ENCODE results near the gene RRBP1.

Gene RRBP1, protein sequence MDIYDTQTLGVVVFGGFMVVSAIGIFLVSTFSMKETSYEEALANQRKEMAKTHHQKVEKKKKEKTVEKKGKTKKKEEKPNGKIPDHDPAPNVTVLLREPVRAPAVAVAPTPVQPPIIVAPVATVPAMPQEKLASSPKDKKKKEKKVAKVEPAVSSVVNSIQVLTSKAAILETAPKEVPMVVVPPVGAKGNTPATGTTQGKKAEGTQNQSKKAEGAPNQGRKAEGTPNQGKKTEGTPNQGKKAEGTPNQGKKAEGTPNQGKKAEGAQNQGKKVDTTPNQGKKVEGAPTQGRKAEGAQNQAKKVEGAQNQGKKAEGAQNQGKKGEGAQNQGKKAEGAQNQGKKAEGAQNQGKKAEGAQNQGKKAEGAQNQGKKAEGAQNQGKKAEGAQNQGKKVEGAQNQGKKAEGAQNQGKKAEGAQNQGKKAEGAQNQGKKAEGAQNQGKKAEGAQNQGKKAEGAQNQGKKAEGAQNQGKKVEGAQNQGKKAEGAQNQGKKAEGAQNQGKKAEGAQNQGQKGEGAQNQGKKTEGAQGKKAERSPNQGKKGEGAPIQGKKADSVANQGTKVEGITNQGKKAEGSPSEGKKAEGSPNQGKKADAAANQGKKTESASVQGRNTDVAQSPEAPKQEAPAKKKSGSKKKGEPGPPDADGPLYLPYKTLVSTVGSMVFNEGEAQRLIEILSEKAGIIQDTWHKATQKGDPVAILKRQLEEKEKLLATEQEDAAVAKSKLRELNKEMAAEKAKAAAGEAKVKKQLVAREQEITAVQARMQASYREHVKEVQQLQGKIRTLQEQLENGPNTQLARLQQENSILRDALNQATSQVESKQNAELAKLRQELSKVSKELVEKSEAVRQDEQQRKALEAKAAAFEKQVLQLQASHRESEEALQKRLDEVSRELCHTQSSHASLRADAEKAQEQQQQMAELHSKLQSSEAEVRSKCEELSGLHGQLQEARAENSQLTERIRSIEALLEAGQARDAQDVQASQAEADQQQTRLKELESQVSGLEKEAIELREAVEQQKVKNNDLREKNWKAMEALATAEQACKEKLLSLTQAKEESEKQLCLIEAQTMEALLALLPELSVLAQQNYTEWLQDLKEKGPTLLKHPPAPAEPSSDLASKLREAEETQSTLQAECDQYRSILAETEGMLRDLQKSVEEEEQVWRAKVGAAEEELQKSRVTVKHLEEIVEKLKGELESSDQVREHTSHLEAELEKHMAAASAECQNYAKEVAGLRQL (N-terminal part only)

DNA sequence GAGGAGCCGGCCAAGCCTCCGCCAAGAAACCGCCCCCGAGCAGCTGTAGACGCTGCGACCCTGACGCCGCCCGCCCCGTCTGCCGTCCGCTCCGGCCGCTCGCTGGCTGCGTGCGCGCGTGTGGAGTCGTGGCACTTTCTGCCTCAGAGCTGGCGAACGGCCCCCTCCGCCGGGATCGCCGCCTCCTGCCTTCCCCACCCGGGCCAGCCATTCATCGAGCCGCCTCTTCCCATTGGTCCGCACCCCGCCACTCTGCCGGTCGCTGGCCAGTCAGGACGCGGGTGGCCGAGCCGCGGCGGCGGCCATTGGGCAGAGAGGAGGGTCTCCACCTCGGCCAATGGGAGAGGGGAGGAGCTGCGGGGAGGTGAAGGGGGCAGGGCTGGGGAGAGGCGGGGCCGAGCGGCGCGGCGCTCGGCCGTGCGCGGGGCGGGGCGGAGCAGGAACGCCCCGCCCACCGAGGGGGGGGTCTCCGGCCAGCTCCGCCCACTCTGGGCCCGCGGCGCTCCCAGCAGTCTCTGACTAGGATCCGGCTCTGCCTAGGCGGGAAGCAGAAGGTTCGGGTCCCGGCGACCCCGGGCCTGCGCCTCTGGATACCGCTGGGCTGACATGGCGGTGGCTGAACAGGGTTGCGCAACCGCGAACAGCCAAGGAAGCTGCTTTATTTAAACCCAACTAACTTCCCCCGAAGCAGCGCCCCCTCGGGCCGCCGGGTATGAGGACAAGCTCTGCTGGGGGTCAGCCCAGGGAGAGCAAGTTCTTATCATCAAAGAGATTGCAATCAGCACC lies at the start of gene RRBP1:
RRBP1 (minus strand) TSS at position 140 of the 786 bp plus-strand sequence. CDS start 21,735 bp downstream, outside the sequence.
- peak; percentile 85 for DNase-seq

DNA sequence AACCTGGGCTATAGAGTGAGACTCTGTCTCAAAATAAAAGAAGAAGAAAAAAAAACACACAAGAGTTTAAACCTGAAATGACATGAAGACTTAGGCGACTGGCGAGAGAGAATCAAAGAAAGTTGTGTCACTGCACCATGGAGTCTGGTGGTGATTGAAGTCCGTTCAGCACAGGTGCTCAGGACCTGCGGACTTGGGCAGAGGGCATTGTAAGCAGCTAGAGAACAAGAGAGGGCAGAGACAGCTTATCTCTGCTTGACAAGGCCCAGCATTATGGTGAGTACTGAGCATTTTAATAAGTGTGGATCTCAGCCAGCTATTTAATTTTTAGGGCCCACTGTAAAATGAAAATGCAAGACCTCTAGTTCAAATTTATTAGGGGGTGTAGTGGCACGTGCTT lies 49.2 kb upstream of the RRBP1 start:
- no peak for DNase-seq

DNA sequence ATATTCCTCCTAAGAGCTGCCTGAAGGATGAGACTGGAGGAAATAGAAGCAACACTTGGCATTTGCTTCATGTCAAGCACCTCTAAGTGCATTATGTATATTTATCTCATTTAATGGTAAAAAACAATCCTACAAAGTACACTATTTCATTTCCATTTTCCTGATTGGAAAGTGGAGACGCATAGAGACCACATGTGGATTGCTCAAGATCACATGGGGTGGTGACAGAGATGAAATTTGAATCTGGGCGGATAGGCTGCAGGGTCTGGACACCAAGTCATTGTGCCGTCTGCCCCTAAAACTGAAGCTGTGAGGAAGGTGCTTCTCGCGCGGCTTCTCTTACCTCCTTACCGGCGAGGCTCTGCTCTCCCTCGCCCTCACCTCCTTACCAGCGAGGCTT lies 48.0 kb upstream of the RRBP1 start:
- no peak for DNase-seq

DNA sequence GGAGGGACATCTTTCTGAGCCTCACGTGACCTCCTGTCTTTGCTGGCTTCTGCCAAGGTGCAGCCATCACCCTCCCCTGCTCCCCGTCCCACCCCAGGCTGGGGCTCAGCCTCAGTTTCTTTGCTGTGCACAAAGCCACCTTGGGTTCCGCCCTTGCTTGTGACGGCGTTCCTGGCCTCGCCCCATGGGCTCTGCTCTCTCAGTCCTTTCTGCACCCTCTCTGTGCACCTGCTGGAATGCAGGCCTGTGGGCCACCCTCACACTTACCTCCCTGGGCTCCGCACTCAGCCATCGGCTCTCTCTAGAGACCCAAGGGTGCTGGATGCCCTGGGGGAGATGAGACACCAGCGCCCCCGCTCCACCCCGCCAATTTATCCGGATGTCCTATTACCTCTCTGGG lies 46.0 kb upstream of the RRBP1 start:
- DNase-seq, result no peak

GRCh38 chr20:17727351-17727750 lies 45.3 kb upstream of the RRBP1 start:
- no peak for DNase-seq

- no peak for DNase-seq
Observed at GRCh38 chr20:17726902-17727301, 44.9 kb upstream of the RRBP1 start.

DNA sequence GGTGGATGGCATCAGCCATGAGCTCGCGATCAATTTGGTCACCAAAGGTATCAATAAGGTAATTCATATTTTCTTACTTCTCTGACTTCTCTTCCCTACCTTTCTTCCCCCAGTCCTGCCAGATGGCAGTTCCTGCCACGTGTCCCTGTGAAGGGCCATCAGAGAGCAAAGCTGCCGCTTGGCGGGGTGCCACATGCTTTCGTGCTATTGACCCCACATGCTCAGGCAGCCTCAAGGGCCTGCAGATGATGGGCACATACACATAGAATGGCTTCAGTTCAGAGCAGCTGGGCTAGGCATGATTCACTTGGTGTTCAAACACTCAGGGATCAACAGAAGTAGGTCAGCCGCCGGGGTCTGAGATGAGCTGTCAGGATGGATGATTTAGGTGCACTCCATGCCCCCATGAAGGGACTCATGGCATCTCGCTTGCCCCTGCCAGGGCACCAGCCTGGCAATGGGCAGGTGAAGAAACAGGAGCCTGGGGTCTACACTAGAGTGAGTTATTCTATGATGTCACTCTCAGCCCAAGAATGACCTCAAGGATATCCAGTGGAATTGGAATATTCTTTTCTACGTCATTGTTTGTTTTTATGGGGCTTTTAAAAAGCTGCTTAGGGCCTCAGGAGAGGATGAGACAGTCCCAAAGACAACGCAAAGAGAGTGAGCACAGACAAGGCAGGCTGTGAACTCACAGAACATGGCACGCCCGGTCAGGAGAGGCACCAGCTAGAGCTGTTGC lies 43.2 kb upstream of the RRBP1 start:
- DNase-seq, result no peak

DNA sequence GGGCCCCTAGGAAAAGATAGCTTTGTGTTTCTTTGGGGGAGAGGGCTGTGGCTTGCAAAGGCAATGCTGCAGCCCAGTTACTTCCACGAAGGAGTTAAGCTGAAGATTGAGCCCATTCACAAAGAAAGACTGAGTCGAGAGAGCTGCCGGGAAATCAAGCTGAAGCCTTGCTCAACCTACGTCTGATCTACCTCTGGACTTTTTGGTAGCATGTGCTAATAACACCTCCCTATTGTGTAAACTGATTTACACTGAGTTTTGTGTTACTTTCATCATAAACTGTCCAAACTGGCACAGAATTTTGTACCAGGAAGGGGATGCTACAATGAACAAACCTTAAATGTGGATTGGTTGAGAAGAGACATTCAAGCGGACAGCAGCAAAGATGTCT lies 41.3 kb upstream of the RRBP1 start:
- DNase-seq, result no peak

DNA sequence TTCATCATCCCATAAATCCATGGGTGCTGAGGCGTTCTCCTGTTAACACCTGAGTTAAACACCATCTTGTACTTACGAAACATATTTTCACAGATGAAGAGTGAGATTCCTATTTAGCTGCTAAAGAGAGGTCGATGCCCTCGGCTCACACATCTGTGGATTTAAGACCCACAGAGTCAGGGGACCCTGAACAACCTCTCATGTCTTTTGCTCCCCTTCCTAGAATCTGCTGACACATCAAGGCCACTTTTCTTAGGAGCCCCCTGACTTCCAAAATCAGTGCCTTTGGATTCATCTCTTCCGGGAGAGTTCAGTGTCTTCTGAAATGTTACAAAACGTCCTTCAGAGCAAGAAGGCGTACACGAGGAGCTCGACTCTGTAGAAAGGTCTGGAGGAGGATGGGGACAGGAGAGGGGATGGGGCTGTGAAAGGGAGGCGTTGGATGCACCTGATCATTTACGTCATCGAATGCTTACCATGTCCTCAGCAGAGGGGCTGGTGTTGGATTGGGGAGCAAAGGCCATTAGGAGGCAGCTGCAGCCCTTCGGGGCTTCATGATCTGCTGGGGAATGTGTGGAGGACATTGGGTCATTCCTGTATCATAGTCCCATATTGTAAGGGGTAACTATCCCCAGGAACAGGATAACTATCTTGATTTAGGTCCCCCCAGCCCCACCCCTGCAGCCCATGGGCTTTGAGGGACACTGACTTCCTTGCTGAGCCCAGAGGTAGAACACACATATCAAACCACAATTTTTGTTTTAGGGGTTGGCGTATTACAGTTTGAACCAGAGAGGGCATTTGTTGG lies 40.7 kb upstream of the RRBP1 start:
- DNase-seq, result no peak

GRCh38 chr20:17721802-17722486 lies 39.9 kb upstream of the RRBP1 start:
- DNase-seq, result no peak

- DNase-seq, result no peak
Observed at GRCh38 chr20:17720755-17721154, 38.7 kb upstream of the RRBP1 start.

DNA sequence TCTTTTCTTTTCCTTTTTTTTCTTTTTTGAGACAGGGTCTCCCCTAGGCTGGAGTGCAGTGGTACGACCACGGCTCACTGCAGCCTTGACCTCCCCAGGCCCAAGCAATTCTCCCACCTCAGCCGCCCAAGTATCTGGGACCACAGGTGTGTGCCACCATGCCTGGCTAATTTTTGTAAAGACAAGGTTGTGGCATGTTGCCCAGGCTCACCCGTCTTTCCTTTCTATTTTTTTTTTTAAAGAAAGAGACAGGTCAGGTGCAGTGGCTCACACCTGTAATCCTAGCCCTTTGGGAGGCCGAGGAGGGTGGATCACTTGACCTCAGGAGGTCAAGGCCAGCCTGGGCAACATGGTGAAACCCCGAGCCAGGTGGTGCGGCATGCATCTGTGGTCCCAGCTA lies 34.3 kb upstream of the RRBP1 start:
- no peak for DNase-seq

DNA sequence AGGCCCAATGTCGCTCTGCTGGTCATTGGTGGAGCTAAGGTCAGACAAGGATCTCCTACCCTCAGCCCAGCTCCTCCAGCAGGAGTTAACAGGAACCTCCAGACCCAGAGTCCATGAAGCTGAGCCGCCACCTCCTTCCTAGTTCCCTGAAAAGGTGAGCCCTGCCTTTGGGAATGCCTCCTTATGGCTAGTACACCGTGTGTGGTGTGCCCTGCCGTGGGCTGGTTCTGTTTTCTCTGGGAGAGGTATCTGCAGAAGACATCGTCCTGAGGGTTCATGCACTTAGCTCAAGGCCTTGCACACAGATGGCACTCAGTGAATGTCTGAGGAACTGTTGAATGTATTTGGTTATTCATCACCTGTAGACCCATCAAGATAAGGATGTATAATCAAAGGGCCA lies 33.0 kb upstream of the RRBP1 start:
- no peak for DNase-seq

DNA sequence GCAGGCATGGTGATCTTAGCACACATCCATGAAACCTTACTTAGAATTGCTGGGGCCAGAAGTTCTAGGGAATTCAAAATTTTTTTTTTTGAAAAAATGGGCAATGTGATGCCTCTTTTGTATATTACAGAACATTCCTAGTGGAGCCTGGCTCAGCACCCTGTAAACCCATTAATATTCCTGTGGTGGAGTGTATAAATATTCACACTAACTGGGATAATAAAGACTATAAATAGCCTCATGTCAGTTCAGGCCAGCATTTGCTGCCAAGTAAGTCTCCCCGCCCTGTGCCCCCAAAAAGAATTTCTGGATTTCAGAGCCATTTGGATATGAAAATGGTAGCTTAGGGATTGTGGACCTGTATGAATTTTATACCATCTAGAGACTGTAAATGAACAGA lies 32.6 kb upstream of the RRBP1 start:
- no peak for DNase-seq

DNA sequence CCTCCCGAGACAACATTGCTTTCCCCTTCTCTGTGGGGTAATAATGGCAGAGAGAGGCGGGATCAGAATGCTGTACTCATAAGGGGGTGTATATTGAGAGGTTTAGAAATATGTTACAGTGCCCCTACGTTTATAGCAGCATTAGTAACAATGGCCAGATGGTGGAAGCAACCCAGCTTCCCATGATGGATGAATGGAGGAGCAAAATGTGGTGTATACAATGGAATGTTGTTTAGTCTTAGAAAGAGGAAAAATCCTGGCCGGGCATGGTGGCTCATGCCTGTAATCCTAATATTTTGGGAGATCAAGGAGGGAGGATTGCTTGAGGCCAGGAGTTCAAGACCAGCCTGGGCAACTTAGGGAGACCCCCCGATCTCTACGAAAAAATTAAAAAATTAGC lies 30.7 kb upstream of the RRBP1 start:
- DNase-seq, result no peak

GRCh38 chr20:17712201-17712600 lies 30.2 kb upstream of the RRBP1 start:
- DNase-seq, result no peak

GRCh38 chr20:17711267-17711627 lies 29.2 kb upstream of the RRBP1 start:
- no peak for DNase-seq

DNA sequence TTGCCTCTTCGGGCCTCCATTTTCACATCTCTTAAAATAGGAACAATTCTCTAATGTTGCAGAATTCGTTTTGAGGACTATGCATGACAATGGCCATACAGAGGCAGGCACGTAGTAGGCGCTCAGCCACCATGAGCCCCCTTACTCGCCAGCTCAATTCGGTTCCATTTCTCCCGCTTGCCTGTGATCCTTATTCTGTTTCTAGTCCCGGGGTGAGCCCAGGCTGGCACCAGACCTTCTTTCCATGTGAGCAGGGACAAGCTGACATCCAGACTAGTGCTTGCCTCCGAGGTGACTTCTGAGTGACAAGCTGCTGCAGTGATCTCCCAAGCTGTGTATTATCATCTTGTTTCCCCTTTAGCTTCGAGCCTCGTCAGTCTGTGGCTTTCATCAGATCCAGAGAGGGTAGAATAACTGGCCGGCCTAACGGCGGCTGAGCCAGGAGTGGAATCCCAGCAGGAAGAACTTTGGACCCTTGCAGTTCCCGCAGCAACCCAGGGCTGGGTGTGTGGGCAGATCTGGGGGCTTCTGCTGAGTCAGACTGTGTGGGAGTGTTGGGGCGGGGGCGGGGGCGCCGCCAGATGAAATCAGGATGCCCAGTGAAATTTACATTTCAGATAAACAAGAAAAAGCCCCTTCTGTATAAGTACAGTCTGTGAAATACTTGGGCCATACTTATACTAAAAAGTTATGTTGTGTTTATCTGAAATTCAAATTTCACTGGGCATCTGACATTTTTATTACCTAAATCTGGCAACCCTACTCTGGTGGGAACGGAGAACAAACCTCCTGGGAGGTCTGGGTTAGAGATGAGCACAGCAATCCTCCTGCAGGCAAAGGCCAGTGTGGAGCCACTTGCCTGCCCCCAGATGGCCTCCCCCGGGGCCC lies 28.6 kb upstream of the RRBP1 start:
- no peak for DNase-seq

Data from NCI-H1694 treated with DMSO at 0.1 percent for 48 hours (cell line).